ENCODE measurements around the gene GTF3C1.

- no peak for TF ChIP-seq POLR2AphosphoS5 (IDR thresholded peaks at IDR 0.05)
- TF ChIP-seq POLR2A (IDR thresholded peaks at IDR 0.05) = no peak
- TF ChIP-seq CTCF (IDR thresholded peaks at IDR 0.05) = no peak
- no peak for TF ChIP-seq EP300 (IDR thresholded peaks at IDR 0.05)
Measured at GRCh38 chr16:27436921-27437650, 112.6 kb downstream of the GTF3C1 start.
